ENCODE results near the gene BHLHA15. TPM values are rescaled to one million over a fixed set of nuclear protein-coding genes. Genes with fewer than 3 reads are reported as not detected.

BHLHA15 gene
- total RNA-seq, 1 donor from 2014 or later = not detected

GRCh38 chr7:98186452-98187137 is 24.6 kb upstream of the BHLHA15 start:
- H3K27me3 ChIP-seq = no peaks in the 10 kb centered on the region
- H3K9me3 ChIP-seq = no peaks in the 10 kb centered on the region
- DNase-seq (ENCODE audit: extremely low spot score in 2 of 2) = no peak
- TF ChIP-seq, protein P1, sequence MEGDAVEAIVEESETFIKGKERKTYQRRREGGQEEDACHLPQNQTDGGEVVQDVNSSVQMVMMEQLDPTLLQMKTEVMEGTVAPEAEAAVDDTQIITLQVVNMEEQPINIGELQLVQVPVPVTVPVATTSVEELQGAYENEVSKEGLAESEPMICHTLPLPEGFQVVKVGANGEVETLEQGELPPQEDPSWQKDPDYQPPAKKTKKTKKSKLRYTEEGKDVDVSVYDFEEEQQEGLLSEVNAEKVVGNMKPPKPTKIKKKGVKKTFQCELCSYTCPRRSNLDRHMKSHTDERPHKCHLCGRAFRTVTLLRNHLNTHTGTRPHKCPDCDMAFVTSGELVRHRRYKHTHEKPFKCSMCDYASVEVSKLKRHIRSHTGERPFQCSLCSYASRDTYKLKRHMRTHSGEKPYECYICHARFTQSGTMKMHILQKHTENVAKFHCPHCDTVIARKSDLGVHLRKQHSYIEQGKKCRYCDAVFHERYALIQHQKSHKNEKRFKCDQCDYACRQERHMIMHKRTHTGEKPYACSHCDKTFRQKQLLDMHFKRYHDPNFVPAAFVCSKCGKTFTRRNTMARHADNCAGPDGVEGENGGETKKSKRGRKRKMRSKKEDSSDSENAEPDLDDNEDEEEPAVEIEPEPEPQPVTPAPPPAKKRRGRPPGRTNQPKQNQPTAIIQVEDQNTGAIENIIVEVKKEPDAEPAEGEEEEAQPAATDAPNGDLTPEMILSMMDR (IDR thresholded peaks at IDR 0.05) = no peak
- TF ChIP-seq POLR2AphosphoS5 (IDR thresholded peaks at IDR 0.05; ENCODE audit: insufficient read depth in 1 of 2, low read depth in 1 of 2) = peak in 1 of 2 donors; percentile 11
- peaks cover 13% of the 10 kb centered on the region for H3K4me1 ChIP-seq
- no peak overlapping the region for H3K4me3 ChIP-seq
- H3K27ac ChIP-seq = peak overlapping the region; percentile 59
- H3K36me3 ChIP-seq = peaks cover 0 to 17% of the 10 kb centered on the region in 2 donors
- intact Hi-C loops (cut with DNase I) = no loop called here

DNA sequence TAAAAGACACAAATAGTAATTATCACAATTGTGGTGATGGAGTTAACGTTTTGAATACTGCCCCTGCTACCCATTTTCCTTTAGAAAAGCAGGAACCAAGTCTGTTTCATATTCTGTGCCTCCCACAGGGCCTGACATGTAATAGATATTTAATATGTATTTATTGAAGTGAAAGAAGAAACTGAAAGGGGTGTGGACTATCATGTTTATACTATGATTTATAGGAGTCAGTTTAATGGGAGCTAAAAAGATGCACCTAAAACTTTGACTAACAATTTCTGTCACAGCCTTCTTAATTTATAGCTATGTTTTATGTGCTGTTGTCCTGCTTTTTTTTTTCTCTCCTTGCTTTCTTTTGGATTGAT is 24.1 kb upstream of the BHLHA15 start:
- TF ChIP-seq, protein P1 (IDR thresholded peaks at IDR 0.05) = no peak
- TF ChIP-seq POLR2AphosphoS5 (IDR thresholded peaks at IDR 0.05; ENCODE audit: insufficient read depth in 1 of 2, low read depth in 1 of 2) = no peak
- no peak for TF ChIP-seq POLR2A (IDR thresholded peaks at IDR 0.05)
- no peak for DNase-seq (ENCODE audit: extremely low spot score in 2 of 2)
- H3K36me3 ChIP-seq = peaks cover 0 to 23% of the 10 kb centered on the region in 2 donors
- H3K9me3 ChIP-seq = no peaks in the 10 kb centered on the region
- H3K4me1 ChIP-seq = peaks cover 13% of the 10 kb centered on the region
- no peaks in the 10 kb centered on the region for H3K27me3 ChIP-seq
- H3K27ac ChIP-seq = peak overlapping the region; percentile 59
- no peak overlapping the region for H3K4me3 ChIP-seq
- intact Hi-C loops (cut with DNase I) = no loop called here

DNA sequence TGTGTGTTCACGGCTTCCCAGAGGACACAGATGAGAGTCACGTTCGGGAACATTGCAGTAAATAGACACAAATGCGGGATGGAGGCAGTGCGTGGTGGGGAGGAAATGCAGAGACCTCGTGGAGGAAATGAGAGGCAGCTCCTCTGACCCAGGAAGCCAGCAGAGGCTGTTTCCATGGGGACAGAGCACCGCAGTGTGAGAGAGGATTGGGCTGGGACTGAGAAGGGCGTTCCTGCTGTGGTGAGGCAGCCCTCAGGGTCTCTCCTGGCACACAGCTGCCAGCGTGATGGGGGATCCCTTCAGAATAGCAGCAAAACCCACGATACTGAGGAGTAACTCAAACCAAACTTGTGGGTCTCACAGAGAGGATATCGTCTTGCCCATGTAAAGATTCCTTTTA is 21.7 kb upstream of the BHLHA15 start:
- no peak overlapping the region for H3K27ac ChIP-seq
- DNase-seq (ENCODE audit: extremely low spot score in 2 of 2) = no peak
- intact Hi-C loops (cut with DNase I) = no loop called here
- no peak for TF ChIP-seq POLR2A (IDR thresholded peaks at IDR 0.05)
- no peak for TF ChIP-seq POLR2AphosphoS5 (IDR thresholded peaks at IDR 0.05; ENCODE audit: insufficient read depth in 1 of 2, low read depth in 1 of 2)
- TF ChIP-seq, protein P1 (IDR thresholded peaks at IDR 0.05) = no peak
- H3K9me3 ChIP-seq = no peaks in the 10 kb centered on the region
- H3K4me1 ChIP-seq = peaks cover 13% of the 10 kb centered on the region
- no peaks in the 10 kb centered on the region for H3K27me3 ChIP-seq
- H3K36me3 ChIP-seq = peaks cover 0 to 45% of the 10 kb centered on the region in 2 donors
- H3K4me3 ChIP-seq = no peak overlapping the region

DNA sequence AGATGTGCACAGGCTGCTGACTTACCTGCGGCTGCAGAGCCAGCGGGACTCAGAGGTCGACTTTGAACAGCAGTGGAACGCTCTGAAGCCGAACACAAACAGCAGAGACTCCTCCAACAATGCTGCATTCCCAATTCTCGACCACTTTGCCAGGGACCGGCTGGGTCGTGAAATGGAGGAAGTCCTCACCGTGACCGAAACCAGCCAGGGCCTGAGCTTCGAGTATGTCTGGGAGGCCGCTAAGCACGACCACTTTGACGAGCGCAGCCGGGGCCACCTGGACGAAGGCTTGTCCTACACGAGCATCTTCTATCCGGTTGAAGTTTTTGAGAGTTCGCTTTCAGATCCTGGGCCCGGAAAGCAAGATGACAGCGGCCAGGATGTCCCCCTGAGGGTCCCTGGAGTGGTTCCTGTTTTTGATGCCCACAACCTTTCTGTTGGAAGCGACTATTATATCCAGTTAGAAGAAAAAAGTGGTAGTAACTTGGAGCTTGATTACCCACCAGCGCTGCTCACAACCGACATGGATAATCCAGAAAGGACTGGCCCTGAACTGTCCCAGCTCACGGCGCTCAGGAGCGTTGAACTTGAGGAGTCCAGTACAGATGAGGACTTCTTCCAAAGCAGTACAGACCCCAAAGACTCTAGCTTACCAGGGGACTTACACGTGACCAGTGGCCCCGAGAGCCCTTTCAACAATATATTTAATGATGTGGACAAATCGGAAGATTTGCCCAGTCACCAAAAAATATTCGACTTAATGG is 19.4 kb upstream of the BHLHA15 start:
- Histone ChIP-seq H3K27me3 (no peaks in the 10 kb centered on the region), H3K4me1 (peaks cover 3% of the 10 kb centered on the region), H3K36me3 (peaks cover 0 to 52% of the 10 kb centered on the region in 2 donors), H3K9me3 (no peaks in the 10 kb centered on the region), H3K27ac (no peak overlapping the region), H3K4me3 (no peak overlapping the region)
- intact Hi-C loops (cut with DNase I) = no loop called here
- DNase-seq (ENCODE audit: extremely low spot score in 2 of 2) = no peak
- no peak for TF ChIP-seq POLR2A (IDR thresholded peaks at IDR 0.05)
- TF ChIP-seq, protein P1 (IDR thresholded peaks at IDR 0.05) = no peak
- no peak for TF ChIP-seq POLR2AphosphoS5 (IDR thresholded peaks at IDR 0.05; ENCODE audit: insufficient read depth in 1 of 2, low read depth in 1 of 2)

All from vagina (tissue), 2 donors.